DMS153 treated with DMSO at 0.1 percent for 48 hours (cell line): ENCODE data around the gene SIGLEC12.

Experiments used
- DNase-seq: peaks from one replicate; lab custom pipeline; 2025; ENCODE audit not compliant: unreplicated experiment; lab: John Stamatoyannopoulos, UW

SIGLEC12 gene

DNA sequence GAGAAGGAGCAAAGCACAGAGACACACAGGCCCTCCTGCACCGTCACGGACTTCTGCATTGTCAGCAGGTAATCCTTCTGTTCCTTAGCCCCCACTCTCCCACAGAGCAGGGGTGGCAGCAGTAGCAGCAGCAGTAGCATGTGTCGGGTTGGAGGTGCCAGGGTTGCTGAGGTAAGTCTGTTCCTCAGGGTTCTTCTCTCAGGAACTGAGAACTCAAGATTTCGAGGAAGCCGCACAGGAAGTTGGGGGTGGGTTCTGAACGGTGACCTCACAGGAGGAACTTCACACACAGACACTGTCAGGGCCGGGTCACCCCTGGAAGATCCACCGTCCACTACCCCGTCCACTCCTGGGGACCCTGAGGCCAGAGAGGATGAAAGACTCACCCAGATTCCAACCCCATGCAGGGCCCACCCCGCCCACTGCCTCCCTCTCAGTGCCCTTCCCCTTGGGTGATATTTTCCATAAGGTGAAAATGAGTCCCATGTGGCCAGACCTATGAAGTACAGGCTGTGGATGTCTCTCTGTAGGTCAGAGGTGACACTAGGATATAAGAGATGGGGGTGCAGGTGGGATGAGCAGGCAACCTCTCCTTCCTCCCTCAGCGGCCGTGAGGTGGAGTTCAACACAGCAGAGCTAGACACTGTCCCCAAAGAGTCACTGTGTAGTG lies at the start of gene SIGLEC12:
Gene SIGLEC12, minus strand, starts transcription at position 207 of the 670 bp plus-strand sequence. Its CDS starts 67 bp downstream, at position 140.
- no peak for DNase-seq

DNA sequence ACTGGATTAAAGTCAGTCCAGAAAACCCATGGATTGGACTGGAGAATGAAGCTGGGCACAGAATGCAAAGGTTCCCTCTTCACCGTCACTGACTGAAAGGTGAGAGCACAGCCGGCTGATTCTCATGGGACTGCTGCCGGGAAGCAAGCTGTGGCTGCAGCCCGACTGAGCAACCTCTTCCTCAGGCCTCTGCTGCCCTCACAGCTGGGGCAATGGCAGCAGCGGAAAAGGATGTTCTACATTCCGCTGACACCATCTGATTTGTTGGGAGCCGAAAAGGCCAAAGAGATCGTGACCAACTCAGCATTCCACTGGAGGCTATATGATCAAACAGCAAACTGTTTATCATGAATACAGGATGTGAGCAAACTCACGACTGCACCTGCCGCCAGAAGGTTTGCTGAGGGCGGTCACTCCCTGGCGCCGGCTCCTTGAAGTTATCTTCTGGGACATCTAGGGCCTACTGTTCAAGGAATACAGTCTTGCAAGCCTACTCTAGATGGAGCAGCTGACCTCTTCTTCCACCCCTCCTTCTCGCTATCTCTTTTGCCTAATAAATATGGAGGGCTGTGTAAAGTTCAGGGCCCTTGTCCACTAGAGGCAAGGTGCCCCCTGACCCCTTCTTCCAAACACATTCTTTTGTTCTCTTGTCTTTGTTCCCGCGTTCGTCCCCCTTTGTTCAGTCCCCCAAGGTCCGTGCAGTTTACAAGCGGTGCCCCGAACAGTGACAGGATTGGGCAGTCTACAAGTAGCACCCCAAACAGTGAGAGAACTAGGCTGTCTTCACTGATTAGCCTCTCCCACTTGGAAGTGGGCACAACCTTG lies 49.5 kb upstream of the SIGLEC12 start:
- DNase-seq = no peak

DNA sequence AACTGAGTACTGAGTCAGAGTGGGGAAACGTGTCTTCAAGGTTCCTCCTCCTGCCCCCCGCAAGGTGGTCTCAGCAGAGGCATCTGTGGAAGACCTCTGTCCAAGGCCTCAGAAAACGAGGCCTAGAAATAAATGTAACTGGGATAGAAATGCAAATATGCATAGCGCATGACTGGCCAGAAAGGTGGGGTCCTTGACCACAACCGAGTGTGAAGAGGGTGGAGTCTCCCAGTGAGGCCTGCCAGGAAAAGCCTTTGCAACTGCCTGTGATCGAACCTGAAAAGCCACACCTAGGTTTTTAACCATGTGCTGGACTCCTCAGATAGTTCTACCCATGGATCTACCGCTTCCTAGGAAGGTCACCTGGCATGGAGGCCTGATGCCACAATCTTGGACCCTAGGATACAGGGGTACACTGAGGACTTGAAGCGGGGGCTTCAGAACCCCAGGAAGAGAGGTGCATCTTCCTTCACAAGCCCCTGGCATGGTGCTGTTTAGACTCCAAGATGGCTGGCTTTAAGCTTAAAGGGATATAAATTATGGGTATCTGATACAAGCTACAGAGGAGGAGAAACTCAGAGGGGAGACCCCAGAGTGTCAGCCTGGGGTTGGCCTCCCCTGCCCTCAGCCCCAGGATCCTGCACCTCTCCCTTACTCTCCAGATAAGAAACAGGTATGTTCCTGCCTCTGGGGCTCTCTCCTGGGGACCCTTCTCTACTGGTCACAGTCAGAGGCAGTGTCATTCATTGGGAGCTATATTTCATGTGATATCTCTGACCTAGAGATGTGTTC lies 48.1 kb upstream of the SIGLEC12 start:
- no peak for DNase-seq

DNA sequence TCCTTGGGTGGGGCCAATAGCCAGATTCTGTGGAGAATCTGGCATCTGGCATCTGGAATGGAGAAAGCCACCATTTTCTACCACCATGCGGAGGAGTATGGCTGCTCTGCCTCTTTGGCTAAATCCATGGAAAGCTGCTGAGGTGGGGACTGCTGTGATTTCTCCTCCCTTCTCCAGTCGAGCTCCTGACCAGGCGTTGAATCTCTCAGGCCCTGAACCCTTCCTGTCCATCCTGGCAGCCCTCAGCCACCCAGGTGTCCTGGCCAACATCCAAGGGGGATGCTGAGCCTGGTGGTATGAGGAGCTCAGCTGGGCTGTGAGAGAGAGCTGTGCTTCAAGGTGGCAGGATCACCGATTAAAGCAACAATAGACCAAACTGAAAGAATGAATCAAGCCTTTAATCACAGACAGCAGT lies 47.3 kb upstream of the SIGLEC12 start:
- no peak for DNase-seq

DNA sequence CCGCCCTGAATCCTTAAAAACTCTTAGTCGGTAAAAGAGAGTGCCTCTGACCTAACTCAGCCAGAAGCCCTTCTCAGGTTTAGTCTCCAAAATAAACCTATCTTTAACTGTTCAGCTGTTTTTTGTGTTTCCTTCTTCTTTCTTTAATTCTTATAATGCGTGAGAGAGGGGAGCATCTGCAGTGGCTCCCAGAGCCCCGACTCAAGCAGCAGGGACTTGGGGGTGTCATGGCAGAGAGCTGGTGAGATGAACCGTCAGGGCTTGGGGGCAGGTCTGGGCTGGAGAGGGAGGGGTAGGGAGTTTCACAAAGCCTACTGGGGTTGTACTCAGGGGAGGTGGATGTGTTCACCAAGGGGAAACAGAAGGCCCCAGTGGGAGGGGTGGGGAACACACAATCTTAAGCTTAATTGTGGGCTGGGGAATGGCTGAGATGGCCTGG lies 46.6 kb upstream of the SIGLEC12 start:
- no peak for DNase-seq

DNA sequence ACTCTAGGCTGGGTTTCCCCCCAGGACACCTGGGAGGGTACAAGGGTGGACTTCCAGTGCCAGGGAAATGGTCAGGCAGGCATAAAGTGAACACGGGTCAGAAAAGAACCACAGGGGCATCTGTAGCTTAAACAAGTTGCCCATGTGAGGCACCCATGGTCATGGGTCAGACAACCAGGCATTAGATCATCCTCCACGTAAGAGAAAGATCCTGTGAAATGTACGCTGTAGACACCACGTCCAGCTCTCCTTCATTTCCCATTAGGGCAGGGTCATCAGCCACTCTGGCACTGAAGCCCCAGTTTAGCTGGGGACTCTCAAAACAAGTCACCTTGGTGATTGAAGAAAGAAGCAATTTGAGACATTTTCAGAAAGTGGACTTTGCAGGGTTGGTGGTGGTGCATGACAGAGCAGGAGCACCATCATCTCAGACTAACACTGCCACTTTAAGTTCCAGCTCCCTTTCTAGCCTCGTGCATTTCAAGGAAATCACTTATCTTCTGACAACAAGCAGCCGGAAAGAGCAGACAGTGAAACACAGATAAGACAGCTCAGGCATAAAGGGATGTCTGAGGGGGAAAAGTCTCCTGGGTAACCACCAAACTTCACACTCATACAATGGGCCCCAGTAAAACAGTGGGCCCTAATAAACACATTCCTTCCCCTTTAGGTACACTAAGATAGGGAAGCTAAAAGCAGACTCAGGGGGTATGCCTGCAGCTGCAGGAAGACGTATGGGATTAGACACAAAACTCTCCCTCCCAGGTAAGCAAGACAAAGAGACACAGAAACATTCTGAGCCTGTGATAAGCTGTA lies 46.0 kb upstream of the SIGLEC12 start:
- no peak for DNase-seq

DNA sequence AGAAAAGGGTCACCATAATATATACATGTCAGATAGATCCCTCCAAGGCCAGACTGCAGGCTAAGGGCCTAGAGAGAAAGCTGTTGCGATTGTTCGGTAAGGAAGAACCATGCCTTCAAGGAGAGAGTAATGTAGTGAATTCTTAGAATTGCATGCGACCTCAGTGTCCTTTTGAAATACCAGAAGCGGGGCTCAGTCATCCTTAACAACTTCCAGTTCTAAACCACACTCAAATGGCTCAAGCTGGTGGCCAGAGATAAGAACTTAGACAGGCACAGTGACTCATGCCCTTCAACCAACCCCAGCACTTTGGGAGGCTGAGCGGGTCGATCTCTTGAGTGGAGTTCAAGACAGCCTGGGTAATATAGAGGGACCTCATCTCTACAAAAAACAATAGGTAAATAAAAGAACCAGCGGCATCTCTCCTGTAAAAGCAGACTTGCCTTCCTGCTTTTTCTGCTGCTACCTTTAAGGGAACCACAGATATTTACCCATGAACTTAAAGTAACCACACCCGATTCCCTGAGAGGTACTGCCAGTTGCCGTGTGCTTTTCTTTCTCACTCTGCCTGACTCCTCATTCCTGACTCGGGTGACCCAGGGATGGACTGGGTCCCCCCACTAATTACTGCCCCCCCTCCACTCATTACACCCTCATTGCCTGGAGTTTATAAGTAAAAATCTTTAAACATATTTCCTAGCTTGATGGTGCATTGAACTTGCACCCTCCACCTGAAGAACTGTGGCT lies 45.2 kb upstream of the SIGLEC12 start:
- no peak for DNase-seq

DNA sequence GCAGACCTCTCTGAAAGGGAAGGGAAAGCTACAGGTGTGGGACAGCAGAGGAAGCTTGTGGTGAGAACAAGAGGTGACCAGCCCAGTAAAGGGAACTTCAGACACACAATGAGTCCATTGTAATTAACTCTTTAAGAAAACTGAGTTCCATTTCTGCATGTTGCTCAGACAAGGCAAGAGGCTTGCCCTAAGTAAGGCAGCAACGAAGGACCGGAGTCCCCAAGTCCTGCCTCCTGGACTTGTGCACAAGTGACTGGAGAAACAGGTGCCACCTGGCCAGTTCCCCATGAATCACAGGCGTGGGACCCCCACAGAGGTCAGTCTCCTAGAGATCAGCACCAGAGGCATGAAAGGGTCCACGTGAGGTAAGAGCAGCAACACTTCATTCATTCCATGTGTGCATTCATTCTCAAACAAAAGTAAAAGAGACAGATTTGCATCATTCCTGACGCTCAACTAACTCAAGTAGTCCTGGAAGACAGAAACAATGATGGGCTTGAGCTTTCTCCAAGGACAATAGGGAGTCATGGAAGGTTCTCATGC lies 44.6 kb upstream of the SIGLEC12 start:
- DNase-seq = no peak

DNA sequence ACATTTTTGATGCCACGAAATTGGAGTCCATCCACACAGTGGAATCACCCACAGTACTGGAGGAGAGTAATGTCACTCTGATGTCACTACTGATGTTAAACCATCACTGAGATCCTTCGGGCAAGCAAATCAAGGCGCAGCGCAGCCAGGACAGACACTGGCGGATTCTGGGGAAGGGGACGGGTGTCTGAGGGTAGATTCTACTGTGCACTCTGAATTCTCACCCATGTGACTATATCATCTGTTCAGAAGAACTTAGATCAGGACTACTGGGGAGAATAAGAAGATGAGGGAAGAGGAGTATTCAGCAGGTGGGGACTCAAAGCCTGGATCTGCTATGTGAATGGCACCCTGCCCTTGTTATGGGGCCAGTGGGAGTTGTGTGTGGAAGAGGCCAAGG lies 42.4 kb upstream of the SIGLEC12 start:
- DNase-seq = no peak

DNA sequence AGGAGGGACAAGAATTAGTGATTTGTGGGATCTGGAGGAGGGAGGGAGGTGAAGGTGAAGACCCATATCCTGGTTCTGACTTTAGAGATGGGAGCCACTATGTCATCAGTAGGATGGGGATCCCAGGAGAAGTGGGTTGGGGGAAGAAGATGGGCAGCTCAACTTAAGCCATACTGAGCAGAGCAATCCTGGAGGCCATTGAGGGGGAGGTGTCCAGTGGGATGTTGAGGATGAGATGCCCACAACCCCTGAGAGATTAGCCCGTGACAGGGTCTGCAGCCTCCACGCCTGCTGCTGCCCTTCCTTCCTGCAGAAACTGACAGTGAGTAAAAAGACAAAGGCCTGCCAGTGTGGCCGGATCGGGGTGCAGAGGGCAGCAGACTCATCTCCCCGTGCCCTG lies 41.1 kb upstream of the SIGLEC12 start:
- DNase-seq = no peak

DNA sequence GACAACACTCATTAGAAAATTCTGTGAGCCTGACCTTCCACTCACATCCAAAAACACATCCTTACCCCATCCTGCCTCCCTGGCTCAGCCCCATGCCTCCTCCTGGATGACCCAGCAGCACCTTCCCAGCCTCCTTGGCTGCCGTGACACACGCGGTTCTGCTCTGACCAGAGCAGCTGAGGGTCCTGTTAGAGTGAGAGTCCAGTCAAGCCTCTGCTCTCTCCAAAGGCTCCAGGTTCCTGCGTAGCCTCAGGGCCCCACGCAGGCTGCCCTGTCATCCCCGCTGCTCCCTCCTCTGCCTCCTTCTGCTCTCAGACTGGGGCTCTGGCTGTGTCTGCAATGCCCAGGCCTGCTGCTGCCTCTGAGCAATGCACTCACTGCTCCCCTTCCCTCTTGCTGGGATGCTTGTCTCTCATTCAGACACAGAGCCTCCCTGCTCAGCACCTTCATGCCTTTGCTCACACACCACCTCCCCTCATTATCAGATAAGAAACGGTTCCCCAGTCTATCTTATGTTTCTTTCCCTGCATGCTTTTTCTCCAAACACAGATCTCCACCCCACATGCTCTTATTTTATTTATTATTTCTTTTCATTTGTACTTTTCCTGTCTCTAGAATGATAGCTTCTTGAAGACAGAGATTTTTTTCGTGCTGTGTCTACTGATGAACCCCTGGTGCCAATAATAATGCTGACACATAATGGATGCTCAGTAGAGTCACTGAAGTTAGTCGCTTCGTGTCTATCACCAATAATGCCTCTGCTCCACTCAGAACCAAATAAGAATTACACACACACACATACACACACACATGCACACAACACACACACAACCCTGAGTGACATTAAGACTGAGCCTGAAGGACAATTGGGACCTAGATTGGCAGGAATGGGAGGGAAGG lies 40.1 kb upstream of the SIGLEC12 start:
- DNase-seq = no peak

DNA sequence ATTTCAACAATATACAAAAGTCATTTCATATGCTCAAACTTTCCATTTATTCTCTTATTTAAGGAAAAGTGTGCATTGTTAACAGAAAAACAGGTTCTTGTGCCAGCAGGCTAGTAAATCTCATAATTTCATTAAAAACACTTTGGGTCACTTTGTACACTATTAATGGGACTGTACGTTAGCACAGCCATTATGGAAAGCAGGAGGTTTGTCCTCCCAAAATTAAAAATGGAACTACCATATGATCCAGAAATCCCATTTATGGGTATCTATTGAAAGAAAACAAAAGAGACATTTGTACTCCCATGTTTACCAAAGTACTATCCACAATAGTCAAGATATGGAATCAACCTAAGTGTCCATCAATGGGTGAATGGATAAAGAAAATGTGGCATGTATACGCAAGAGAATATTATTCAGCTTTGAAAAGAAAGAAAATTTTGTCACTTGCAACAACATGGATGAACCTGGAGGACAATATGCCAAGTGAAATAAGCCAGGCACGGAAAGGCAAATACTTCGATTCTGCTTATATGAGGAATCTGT lies 38.3 kb upstream of the SIGLEC12 start:
- DNase-seq = no peak

DNA sequence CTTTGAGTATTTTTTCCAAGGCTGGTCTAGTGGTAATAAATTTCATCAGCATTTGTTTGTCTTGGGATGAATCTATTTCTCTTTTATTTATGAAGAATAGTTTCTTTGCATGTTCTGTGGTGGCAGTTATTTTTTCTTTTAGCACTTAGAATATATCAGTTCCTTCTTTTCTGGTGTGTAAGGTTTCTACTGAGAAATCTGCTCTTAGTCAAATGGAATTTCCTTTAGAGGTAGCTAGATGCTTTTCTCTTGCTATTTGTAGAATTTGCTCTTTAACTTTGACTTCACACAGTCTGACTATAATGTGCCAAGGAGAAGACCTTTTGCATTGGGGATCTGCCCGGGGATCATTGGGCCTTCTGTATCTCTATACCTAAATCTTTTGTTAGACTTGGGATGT lies 33.9 kb upstream of the SIGLEC12 start:
- no peak for DNase-seq

DNA sequence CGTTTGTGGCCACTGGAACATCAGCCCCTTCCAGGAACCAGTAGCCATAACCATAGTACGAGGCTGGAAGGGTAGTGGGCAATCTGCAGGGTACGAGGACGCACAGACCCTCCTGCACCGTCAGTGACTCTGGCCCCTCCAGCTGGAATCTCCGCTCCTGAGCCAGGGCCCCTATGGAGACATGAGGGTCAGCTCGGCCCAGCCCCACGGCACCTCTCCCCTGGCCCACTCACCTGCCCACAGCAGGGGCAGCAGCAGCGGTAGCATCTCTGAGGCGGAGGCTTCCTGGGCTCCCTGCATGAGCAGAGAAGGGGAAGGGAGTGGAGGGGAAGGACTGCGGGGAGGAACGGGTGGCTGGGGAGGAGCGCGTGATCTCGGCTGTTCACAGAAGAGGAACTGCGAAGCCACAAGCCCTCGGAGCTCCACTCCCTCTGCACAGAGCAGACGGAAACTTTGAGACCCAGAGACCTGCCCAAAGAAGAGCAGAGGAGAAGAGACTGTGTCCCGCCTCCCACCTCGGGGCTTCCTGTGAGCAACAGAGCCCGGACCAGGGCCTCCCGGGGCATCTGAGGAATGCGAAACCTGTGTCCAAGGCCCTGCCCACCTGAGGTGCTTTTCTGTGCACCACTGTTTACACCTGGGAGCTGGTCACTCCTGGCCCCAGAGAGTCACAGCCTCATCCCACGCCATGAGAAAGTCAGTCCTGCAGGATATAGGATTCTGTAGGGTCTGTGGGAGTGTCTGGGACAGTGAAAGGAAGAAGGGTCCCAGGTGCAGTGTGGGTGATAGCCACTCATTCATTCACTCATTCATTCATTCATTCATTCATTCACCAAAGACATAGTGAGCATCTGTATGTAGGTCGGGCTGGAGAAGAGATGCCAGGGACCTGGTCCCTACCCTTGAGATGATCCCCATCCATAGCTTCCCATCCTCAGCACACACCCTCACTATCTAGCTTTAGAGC lies 30.0 kb upstream of the SIGLEC12 start, which contains the start of gene SIGLEC6:
Gene SIGLEC6, minus strand, starts transcription at position 322 of the 967 bp plus-strand sequence. Its CDS starts 22 bp downstream, at position 300.
- no peak for DNase-seq

DNA sequence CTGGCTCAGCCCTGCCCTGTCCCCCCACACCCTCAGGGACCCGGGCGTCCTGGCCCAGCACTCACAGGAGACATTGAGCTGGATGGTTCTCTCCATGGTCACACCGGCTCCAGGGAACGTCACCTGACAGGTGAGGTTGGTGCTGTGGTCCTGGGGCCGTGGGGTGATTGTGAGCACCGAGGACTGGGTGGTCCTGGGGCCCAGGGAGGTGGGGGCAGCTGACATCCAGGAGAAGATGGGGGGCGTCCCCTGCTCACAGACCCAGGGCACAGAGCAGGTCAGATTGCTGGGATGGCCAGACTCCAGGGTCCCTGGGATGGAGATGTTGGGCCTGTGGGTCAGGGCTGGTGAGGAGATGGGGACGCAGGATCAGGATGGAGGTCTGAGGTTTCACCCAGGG lies 29.0 kb upstream of the SIGLEC12 start:
- no peak for DNase-seq

DNA sequence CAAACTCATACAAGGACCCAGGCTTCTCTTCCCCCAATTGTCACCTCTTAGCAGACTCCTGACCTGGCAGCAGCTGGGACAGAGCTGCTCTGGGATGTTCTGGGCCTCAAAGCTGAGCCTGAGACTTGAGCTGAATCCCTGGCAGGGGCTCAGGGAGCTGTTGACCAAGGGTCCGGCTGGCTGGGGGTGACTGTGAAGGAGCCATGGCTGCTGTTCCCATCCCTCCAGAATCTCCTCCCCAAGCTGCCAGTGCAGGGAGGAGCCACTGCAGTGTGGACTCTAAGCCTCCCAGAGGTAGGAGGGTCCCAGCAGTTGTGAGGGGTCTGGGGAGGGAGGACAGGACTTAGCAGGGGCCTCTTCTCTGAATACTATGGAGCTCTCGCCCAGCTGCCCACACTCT lies 27.7 kb upstream of the SIGLEC12 start:
- no peak for DNase-seq

DNA sequence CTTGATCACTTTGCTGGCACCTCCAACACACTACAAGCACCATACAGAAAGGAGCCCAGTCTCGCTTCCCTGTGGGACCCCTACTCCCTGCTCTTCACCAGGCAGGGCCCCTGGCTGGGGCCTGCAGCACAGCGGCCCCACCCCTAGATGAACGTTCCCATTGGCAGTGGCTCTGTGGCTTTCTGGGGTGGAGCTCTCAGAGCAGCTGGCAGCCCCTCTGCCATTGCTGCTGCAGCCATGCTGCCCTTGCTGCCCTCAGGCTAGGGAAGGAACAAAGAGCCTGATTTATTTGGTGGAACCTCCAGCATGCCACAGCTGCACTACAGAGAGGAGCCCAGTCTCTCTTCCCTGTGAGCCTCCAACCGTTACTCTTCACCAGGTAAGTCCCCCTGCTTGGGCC lies 24.1 kb upstream of the SIGLEC12 start:
- DNase-seq = no peak
